Measurements from ENCODE around the gene RGS3.

RGS3 gene

GRCh38 chr9:113530022-113530635, 66.6 kb downstream of the RGS3 start:
- DNase-seq (ENCODE audit: low read depth in 2 of 2) = no peak

DNA sequence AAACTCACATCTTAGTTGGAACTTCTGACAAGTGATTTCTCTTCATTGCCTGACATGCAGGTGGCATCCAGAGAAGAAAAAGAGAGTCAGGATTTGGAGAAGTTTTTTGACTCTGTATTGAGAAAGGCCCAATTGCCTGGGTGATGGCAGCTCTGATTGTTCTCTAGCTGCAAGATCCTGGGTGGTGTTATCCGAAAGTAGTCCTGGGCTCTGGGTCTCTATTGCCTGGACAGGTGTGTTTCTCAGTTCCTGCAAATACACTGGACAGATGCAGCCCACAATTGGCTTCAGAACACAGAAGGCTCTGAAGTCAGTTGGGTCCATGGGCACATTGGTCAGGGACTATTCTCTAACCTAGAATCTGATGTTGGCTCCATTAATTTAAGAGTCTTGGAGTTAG, 67.4 kb downstream of the RGS3 start:
- DNase-seq (ENCODE audit: low read depth in 2 of 2) = no peak

- no peak for DNase-seq (ENCODE audit: low read depth in 2 of 2)
Measured at GRCh38 chr9:113531919-113532808, 68.6 kb downstream of the RGS3 start.

- no peak for DNase-seq (ENCODE audit: low read depth in 2 of 2)
Measured at GRCh38 chr9:113532809-113533190, 69.3 kb downstream of the RGS3 start.

GRCh38 chr9:113533335-113534225, 70.1 kb downstream of the RGS3 start:
- no peak for DNase-seq (ENCODE audit: low read depth in 2 of 2)

- no peak for DNase-seq (ENCODE audit: low read depth in 2 of 2)
Measured at GRCh38 chr9:113535756-113536155, 72.2 kb downstream of the RGS3 start.

- no peak for DNase-seq (ENCODE audit: low read depth in 2 of 2)
Measured at GRCh38 chr9:113536166-113536482, 72.6 kb downstream of the RGS3 start.

DNA sequence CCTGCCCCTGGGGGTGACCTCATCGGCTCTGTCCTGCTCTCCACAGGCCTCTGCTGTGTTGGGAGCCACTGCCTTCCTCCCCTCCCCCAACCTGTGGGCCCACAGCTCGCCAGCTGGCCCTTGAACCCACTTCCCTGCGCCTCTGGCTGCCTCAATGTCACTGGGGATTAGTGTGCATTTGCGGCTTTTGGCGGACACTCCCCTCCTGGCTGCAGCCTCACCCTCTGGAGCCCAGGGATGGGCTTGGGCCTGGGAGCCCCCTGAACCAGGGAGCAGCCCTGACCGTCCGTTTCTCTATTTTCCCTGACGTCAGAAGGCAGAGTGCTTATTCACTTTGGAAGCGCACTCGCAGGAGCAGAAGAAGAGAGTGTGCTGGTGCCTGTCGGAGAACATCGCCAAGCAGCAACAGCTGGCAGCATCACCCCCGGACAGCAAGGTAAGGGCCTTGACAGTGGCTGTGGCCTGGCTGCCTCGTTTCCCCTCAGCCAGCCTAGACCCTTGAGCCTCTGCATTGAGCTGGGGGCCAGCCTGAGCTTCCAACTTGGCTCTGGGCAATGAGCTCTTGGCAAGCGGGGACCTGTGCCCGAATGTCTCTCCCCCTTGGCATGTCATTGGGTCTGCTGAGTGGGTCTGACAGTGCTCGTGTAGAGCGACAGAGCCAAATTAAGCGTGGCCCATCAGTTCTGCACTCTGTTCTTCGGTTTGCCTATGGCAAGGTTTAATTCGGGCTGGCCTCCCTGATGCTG, 73.1 kb downstream of the RGS3 start:
- no peak for DNase-seq (ENCODE audit: low read depth in 2 of 2)

DNA sequence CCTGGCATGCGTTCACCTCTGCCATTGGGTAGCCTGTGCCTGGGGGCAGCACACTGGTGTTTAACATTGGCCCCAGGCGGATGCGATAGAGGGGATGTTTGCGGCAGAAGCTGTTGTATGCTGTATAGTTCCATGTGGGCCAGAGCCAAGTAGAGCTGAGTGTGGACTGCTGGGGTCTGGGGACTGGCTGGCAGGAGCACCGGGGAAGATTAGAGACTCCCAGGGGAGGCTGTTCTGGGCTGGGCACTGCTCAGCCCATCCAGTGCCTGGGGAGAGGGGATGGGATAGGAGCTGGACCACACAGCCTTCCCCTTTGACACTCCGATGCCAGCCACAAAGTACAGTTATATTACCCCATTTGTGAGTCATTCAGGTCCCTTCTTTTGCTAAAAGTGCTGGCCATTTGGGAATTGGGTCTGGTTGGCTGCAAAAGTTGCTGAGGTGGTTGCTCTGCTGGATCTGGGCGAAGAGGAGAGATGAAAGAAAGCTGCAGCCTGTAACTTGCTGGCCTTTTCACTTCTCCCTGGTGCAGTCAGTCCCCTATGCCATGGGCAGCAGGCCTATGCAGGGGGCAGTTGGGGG, 73.8 kb downstream of the RGS3 start:
- DNase-seq (ENCODE audit: low read depth in 2 of 2) = no peak

GRCh38 chr9:113538131-113538530, 74.6 kb downstream of the RGS3 start:
- DNase-seq (ENCODE audit: low read depth in 2 of 2) = no peak

DNA sequence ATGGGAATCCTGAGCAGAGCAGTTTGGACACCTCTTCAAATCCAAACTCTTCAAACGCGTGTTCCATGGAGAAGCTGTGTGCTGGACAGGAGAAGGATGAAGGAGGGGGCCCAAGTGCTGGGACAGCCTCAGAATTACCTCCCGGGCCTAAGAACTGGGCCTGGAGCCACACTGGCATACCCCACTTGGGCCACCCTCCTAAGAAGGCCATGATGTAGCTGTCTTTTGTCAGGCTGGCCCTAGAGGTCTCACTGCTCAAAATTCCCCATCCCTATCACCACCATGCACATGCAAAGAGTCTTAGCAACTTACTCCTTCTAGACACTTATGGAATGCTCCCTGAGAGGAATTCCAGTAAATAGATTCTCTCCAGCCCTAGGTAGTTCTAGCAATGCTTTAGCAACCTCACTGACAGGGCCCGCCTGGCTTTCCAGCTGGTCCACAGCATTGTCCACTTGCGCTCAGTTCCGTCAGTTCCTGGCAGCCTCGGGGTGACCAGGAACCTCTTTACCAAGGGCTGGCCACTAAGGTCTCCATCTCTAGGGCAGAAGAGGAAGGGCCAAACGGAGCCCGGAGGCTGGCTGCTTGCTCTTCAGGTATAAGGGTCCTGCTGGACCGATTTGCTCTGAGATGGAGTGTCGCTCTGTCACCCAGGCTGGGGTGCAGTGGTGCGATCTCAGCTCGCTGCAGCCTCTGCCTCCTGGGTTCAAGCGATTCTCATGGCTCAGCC, 75.3 kb downstream of the RGS3 start:
- DNase-seq (ENCODE audit: low read depth in 2 of 2) = no peak

DNA sequence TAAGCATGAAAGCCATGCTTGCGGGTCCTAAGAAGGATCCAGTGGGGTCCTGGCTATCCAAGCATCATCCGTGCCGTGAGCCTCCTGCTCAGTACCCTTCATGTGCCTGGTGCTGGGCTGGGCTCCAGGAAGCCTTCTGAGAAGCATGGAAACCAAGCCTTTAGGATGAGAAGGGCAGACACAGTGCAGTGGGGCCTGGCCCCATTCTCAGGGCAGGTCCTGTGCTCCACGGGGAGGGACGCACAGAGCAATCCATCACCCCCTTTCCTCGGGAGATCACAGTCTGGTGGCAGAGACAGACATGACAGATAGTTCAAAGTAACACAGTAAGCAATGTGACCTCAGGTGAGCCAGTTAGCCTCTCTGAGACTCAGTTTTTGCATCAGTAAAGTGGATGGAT, 76.9 kb downstream of the RGS3 start:
- no peak for DNase-seq (ENCODE audit: low read depth in 2 of 2)

GRCh38 chr9:113541019-113541900, 77.7 kb downstream of the RGS3 start:
- no peak for DNase-seq (ENCODE audit: low read depth in 2 of 2)

- DNase-seq (ENCODE audit: low read depth in 2 of 2) = no peak
Measured at GRCh38 chr9:113542006-113542405, 78.5 kb downstream of the RGS3 start.

GRCh38 chr9:113542741-113543140, 79.2 kb downstream of the RGS3 start:
- DNase-seq (ENCODE audit: low read depth in 2 of 2) = no peak

- no peak for DNase-seq (ENCODE audit: low read depth in 2 of 2)
Measured at GRCh38 chr9:113543296-113543981, 79.9 kb downstream of the RGS3 start.

DNA sequence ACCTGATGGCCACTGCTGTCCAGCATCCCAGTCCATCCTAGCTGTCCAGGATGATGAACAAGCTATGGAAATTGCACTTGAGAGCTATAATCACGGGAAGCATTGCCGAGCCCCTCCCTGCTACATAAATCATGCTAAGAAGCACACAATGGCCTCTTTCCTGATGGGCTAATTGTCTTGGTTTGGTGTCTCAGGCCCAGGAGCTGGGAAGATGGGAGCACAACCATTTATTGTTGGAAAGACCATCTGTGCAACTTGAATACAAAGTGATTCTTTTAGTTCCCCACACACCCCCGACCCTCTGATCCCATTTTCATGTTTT, 80.4 kb downstream of the RGS3 start:
- DNase-seq (ENCODE audit: low read depth in 2 of 2) = no peak

- no peak for DNase-seq (ENCODE audit: low read depth in 2 of 2)
Measured at GRCh38 chr9:113545068-113545467, 81.5 kb downstream of the RGS3 start.

DNA sequence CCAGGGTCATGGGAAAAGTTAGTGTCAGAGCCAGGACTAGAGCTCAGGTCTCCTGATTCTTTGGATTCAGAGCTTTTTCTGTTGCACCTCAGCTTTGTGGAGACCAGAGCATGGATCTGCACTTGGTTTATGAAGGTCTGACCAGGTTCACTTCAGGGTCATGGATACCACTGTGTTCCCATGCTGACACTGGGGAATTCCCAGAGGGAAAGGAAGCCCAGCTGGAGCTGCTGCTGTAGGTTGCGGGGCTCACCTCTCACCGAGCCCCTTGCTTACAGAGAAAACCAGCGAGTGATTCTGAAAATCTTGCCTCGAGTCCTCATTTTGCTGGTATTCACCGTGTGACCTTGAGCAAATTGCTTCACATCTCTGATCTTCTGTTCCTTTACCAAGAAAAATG, 83.0 kb downstream of the RGS3 start:
- DNase-seq (ENCODE audit: low read depth in 2 of 2) = no peak
